K562 (cell line): Measurements from ENCODE around the gene PPP1R37. TPM values are rescaled to one million over a fixed set of nuclear protein-coding genes. Genes with fewer than 3 reads are reported as not detected.
A peak's percentile ranks its signal among the peaks of the same experiment; 100 is the strongest.

Experiments
- CREB3L1 ChIP-seq: fragments of 450-650 bp; IDR thresholded peaks from 2 replicates; pipeline ENCODE4 v1.6.1; 2014; ENCODE audit warnings: low read depth, mild to moderate bottlenecking, moderate library complexity, borderline replicate concordance
- ELF2 ChIP-seq: fragments of 250-450 bp; sonication (Bioruptor Pico); IDR thresholded peaks from 2 replicates; pipeline ENCODE4 v1.5.0; 2021; ENCODE audit warnings: mild to moderate bottlenecking
- FOXP4 ChIP-seq: sonication (generic); formaldehyde crosslinking; IDR thresholded peaks from 2 replicates; pipeline ENCODE4 v1.8.0; 2022; ENCODE audit warnings: mild to moderate bottlenecking, missing genetic modification reagents, borderline replicate concordance
- HMG20B ChIP-seq: fragments of 250-450 bp; sonication (Bioruptor Pico); IDR thresholded peaks from 2 replicates; pipeline ENCODE4 v1.5.0; 2021; ENCODE audit warnings: mild to moderate bottlenecking
- ILK ChIP-seq: fragments of 450-650 bp; IDR thresholded peaks from 2 replicates; pipeline ENCODE4 v1.6.1; 2016; ENCODE audit warnings: missing genetic modification characterization, low read depth, mild to moderate bottlenecking, missing compliant biosample characterization, moderate library complexity, borderline replicate concordance
- KDM1A ChIP-seq, 2 experiments: fragments of 450-650 bp; IDR thresholded peaks; 2 replicates each; pipeline ENCODE4 v1.6.1; 2016; ENCODE audit warnings: mild to moderate bottlenecking in 2 of 2
- REST ChIP-seq, 2 experiments: fragments of 450-650 bp; formaldehyde crosslinking in 1 of 2; IDR thresholded peaks; 2 replicates each; pipeline versions ENCODE4 v1.4.0 to v1.6.1; 2014 to 2020; ENCODE audit warnings: mild to moderate bottlenecking in 2 of 2, borderline replicate concordance in 1 of 2, low read depth in 1 of 2
- ZNF324 ChIP-seq: fragments of 250-450 bp; sonication (Bioruptor Pico); IDR thresholded peaks from 2 replicates; pipeline ENCODE4 v1.4.0; 2020; ENCODE audit warnings: mild to moderate bottlenecking
- polyA plus RNA-seq, 8 experiments: library from polyadenylated mRNA; depleted of rRNA in 4 of 8; stranded (reverse) in 5 of 8; unstranded in 3 of 8; fragments of >200 nt; fragmentation: Nextera tagmentation in 2 of 8; fragmentation: Illumina TruSeq in 1 of 8; extraction: Ambion mirVana in 2 of 8; extraction: Trizol in 1 of 8; gene quantifications; 2 replicates each; pipeline versions ENCODE4 v1.2.1 to v1.2.3, GENCODE V29; 2011 to 2014; ENCODE audit warnings: inconsistent platforms in 1 of 8, missing spikeins in 1 of 8
- total RNA-seq, 7 experiments: library from RNA; depleted of rRNA in 6 of 7; stranded (reverse); fragments of >200 nt in 6 of 7; fragmentation: Illumina TruSeq in 2 of 7; extraction: Trizol in 2 of 7; gene quantifications; 2 replicates each; pipeline versions ENCODE4 v1.2.1 to v1.2.3, GENCODE V29; 2011 to 2021; ENCODE audit warnings: low replicate concordance in 1 of 7
- TF ChIP-seq, protein P1 (sequence below): fragments of 450-650 bp; IDR thresholded peaks from 2 replicates; pipeline ENCODE4 v1.6.1; 2017; ENCODE audit warnings: antibody characterized with exemption, mild to moderate bottlenecking

The PPP1R37 gene
- total and polyA plus RNA-seq, 9 of the 15 experiments (the other 6 are each of a cell fraction or from before 2014, with no cell fraction given), result 0.04 to 20.3 (median 7.3) TPM

- TF ChIP-seq FOXP4, result no peak; the same call in 1 of the 2 replicates
- TF ChIP-seq, protein P1, sequence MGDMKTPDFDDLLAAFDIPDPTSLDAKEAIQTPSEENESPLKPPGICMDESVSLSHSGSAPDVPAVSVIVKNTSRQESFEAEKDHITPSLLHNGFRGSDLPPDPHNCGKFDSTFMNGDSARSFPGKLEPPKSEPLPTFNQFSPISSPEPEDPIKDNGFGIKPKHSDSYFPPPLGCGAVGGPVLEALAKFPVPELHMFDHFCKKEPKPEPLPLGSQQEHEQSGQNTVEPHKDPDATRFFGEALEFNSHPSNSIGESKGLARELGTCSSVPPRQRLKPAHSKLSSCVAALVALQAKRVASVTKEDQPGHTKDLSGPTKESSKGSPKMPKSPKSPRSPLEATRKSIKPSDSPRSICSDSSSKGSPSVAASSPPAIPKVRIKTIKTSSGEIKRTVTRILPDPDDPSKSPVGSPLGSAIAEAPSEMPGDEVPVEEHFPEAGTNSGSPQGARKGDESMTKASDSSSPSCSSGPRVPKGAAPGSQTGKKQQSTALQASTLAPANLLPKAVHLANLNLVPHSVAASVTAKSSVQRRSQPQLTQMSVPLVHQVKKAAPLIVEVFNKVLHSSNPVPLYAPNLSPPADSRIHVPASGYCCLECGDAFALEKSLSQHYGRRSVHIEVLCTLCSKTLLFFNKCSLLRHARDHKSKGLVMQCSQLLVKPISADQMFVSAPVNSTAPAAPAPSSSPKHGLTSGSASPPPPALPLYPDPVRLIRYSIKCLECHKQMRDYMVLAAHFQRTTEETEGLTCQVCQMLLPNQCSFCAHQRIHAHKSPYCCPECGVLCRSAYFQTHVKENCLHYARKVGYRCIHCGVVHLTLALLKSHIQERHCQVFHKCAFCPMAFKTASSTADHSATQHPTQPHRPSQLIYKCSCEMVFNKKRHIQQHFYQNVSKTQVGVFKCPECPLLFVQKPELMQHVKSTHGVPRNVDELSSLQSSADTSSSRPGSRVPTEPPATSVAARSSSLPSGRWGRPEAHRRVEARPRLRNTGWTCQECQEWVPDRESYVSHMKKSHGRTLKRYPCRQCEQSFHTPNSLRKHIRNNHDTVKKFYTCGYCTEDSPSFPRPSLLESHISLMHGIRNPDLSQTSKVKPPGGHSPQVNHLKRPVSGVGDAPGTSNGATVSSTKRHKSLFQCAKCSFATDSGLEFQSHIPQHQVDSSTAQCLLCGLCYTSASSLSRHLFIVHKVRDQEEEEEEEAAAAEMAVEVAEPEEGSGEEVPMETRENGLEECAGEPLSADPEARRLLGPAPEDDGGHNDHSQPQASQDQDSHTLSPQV, result no peak
- no peak for TF ChIP-seq HMG20B
- peak; percentile 81 for TF ChIP-seq REST (IDR thresholded peaks at IDR 0.05; ENCODE audit: borderline replicate concordance)
- no peak for TF ChIP-seq REST (CRISPR knock-in tag; IDR thresholded peaks at IDR 0.05; ENCODE audit: low read depth)
- no peak for TF ChIP-seq KDM1A (IDR thresholded peaks at IDR 0.05)
- TF ChIP-seq ILK (tag), result no peak
- TF ChIP-seq ELF2 (CRISPR knock-in tag), result peak; percentile 97
- TF ChIP-seq CREB3L1, result peak; percentile 70
- TF ChIP-seq ZNF324, result no peak
Observed at GRCh38 chr19:45178262-45179071, 85.5 kb downstream of the PPP1R37 start, which contains the start of gene BLOC1S3 (continued).
